Keratinocyte (primary cell): ENCODE data around the gene GDA.

Source experiments
- CTCF ChIP-seq, 3 experiments: IDR thresholded peaks in 1 of 3; conservative IDR thresholded peaks in 1 of 3; optimal IDR thresholded peaks in 1 of 3; 2 replicates in 2 of 3; 3 replicates in 1 of 3; pipeline versions ENCODE3 to v1.5.1; 2011; ENCODE audit warnings: low read length in 3 of 3, mild to moderate bottlenecking in 3 of 3, moderate library complexity in 2 of 3, control low read depth in 1 of 3, inconsistent platforms in 1 of 3; ENCODE audit not compliant: insufficient read depth in 2 of 3; ENCODE audit errors: extremely low read depth in 1 of 3
- EZH2 ChIP-seq: IDR thresholded peaks from one replicate; pipeline ENCODE4 v1.6.1; 2012; ENCODE audit warnings: inconsistent platforms, mild to moderate bottlenecking, low read length, moderate library complexity

GRCh38 chr9:72150661-72151060, 1.4 kb downstream of the GDA start:
- no peak for TF ChIP-seq CTCF (optimal IDR thresholded peaks at IDR 0.05 in 1 of 3, IDR thresholded peaks at IDR 0.05 in 1 of 3, conservative IDR thresholded peaks at IDR 0.05 in 1 of 3; ENCODE audit: extremely low read depth in 1 of 3, insufficient read depth in 2 of 3, low read length in 3 of 3)
- TF ChIP-seq EZH2: no peak
